Tibial nerve (tissue), 3 donors: ENCODE results near the gene UQCRQ.

ENCODE experiments used
- POLR2A ChIP-seq, 2 donors: fragments of 450-650 bp; IDR thresholded peaks; one replicate each; pipeline ENCODE4 v1.6.1; 2017; ENCODE audit warnings: antibody characterized with exemption in 2 of 2, mild to moderate bottlenecking in 2 of 2, moderate library complexity in 2 of 2
- TF ChIP-seq, protein P1 (sequence below), 5 experiments: fragments of 200-600 bp in 3 of 5; fragments of 450-650 bp in 2 of 5; sonication (generic) in 3 of 5; IDR thresholded peaks; one replicate each; pipeline ENCODE4 v1.5.1; 2016 to 2019; ENCODE audit warnings: antibody characterized with exemption in 5 of 5, mild to moderate bottlenecking in 3 of 5, moderate library complexity in 2 of 5

DNA sequence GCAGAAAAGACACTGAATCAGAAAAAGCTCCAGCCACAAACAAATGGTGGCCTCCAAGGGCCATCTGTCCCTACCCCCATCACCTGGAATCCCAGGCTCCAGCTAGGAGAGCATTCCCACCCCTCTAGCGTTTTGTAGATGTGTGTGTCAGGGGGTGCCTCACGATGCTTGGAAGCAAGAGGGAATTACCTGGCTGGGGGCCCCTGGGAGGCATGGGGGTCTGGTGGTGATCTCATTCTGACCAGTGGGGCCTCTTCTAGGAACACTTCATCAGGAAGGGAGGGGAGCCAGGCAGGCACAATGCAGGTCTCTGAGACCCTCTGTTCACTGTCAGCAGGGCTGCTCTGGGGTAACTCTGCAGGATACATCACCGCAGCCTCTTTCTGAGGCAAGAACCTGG is 42.0 kb upstream of the UQCRQ start:
- TF ChIP-seq, protein P1, sequence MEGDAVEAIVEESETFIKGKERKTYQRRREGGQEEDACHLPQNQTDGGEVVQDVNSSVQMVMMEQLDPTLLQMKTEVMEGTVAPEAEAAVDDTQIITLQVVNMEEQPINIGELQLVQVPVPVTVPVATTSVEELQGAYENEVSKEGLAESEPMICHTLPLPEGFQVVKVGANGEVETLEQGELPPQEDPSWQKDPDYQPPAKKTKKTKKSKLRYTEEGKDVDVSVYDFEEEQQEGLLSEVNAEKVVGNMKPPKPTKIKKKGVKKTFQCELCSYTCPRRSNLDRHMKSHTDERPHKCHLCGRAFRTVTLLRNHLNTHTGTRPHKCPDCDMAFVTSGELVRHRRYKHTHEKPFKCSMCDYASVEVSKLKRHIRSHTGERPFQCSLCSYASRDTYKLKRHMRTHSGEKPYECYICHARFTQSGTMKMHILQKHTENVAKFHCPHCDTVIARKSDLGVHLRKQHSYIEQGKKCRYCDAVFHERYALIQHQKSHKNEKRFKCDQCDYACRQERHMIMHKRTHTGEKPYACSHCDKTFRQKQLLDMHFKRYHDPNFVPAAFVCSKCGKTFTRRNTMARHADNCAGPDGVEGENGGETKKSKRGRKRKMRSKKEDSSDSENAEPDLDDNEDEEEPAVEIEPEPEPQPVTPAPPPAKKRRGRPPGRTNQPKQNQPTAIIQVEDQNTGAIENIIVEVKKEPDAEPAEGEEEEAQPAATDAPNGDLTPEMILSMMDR (IDR thresholded peaks at IDR 0.05) = no peak
- TF ChIP-seq POLR2A (IDR thresholded peaks at IDR 0.05) = no peak
